PC-3 (cell line): ENCODE results near the gene PYGM. TPM values are rescaled to one million over a fixed set of nuclear protein-coding genes. Genes with fewer than 3 reads are reported as not detected.

Experiments used
- ATAC-seq: fragments of 200-7000 bp; cut with Tn5 transposase; 2 replicates; pipeline ENCODE4 v1.9.1; 2020; ENCODE audit warnings: mild to moderate bottlenecking, moderate library complexity
- BruUV-seq: library from RNA; stranded (reverse); fragments of 400-500 nt; replicated peaks from 2 replicates; lab custom pipeline; 2021; lab: Mats Ljungman, UMichigan
- CTCF ChIA-PET: fragments of 300-600 bp; sonication (Branson Sonifier 250); formaldehyde crosslinking; loops from one replicate; lab custom pipeline; 2022; ENCODE audit warnings: antibody characterized with exemption; lab: Charles Lee
- POLR2A ChIA-PET: fragments of 300-600 bp; sonication (Branson Sonifier 250); formaldehyde crosslinking; loops from one replicate; lab custom pipeline; 2022; ENCODE audit warnings: antibody characterized with exemption; ENCODE audit not compliant: unreplicated experiment; lab: Charles Lee
- DNase-seq: peaks from one replicate; pipeline ENCODE4 v3.0.0-alpha.2; 2015
- H2AFZ ChIP-seq: fragments of 300-600 bp; sonication (generic); 2 replicates; pipeline ENCODE4 v1.6.0; 2016; ENCODE audit warnings: antibody characterized with exemption, low read length
- H3F3A ChIP-seq: fragments of 300-600 bp; sonication (generic); one replicate; pipeline ENCODE4 v1.6.0; 2017; ENCODE audit warnings: antibody characterized with exemption, low read length, control low read depth, mild to moderate bottlenecking; ENCODE audit not compliant: unreplicated experiment
- H3K27ac ChIP-seq: fragments of 300-600 bp; sonication (generic); 2 replicates; pipeline ENCODE4 v1.5.1; 2016; ENCODE audit warnings: mild to moderate bottlenecking, low read length
- H3K27me3 ChIP-seq: fragments of 300-600 bp; sonication (generic); 2 replicates; pipeline ENCODE4 v1.6.1; 2016; ENCODE audit warnings: low read length, mixed read lengths
- H3K36me3 ChIP-seq: fragments of 300-600 bp; sonication (generic); 2 replicates; pipeline ENCODE4 v1.6.1; 2016; ENCODE audit warnings: low read depth, mixed run types, low read length, mixed read lengths
- H3K4me1 ChIP-seq: fragments of 300-600 bp; sonication (generic); 2 replicates; pipeline ENCODE4 v1.5.1; 2016; ENCODE audit warnings: low read length; ENCODE audit not compliant: insufficient read depth
- H3K4me2 ChIP-seq: fragments of 300-600 bp; sonication (generic); 2 replicates; pipeline ENCODE4 v1.6.0; 2016; ENCODE audit warnings: low read length
- H3K4me3 ChIP-seq: fragments of 300-600 bp; sonication (generic); 2 replicates; pipeline ENCODE4 v1.5.1; 2016; ENCODE audit warnings: mild to moderate bottlenecking, low read length, mixed read lengths
- H3K79me2 ChIP-seq: fragments of 300-600 bp; sonication (generic); 2 replicates; pipeline ENCODE4 v1.6.1; 2017; ENCODE audit warnings: low read length, mixed read lengths
- H3K9ac ChIP-seq: fragments of 300-600 bp; sonication (generic); 2 replicates; pipeline ENCODE4 v1.6.0; 2016; ENCODE audit warnings: mild to moderate bottlenecking, low read length
- H3K9me2 ChIP-seq: fragments of 300-600 bp; sonication (generic); replicated peaks from 2 replicates; pipeline ENCODE4 v1.6.1; 2016; ENCODE audit warnings: mixed run types, low read length, mixed read lengths
- H3K9me3 ChIP-seq: fragments of 300-600 bp; sonication (generic); 2 replicates; pipeline ENCODE4 v1.6.1; 2016; ENCODE audit warnings: low read length, mixed read lengths
- H4K20me1 ChIP-seq: fragments of 300-600 bp; sonication (generic); 2 replicates; pipeline ENCODE4 v1.6.1; 2016; ENCODE audit warnings: low read length, mixed read lengths
- EZH2 ChIP-seq: fragments of 300-600 bp; sonication (generic); IDR thresholded peaks from one replicate; pipeline ENCODE4 v1.6.1; 2017; ENCODE audit warnings: antibody characterized with exemption, mild to moderate bottlenecking, low read length; ENCODE audit not compliant: unreplicated experiment
- EZH2phosphoT487 ChIP-seq: fragments of 300-600 bp; sonication (generic); IDR thresholded peaks from 2 replicates; pipeline ENCODE4 v1.6.1; 2018; ENCODE audit warnings: mild to moderate bottlenecking, antibody characterized with exemption, low read length, borderline replicate concordance
- intact Hi-C: fragments of 100-400 bp; cut with micrococcal nuclease; formaldehyde crosslinking; loops from 2 replicates; pipeline ENCODE4 v1.9.0; 2023
- total RNA-seq: library from RNA; depleted of rRNA; stranded (reverse); fragments of >200 nt; gene quantifications from 2 replicates; pipeline ENCODE4 v1.2.3, GENCODE V29; 2014
- TF ChIP-seq, protein P1 (sequence below): fragments of 300-600 bp; sonication (generic); conservative IDR thresholded peaks from 2 replicates; pipeline ENCODE4 v1.5.1; 2017; ENCODE audit warnings: antibody characterized with exemption, low read depth, mild to moderate bottlenecking, low read length

Gene PYGM
- total RNA-seq, 1 experiment from 2014 or later = 0.95 TPM

- no peak for TF ChIP-seq EZH2phosphoT487
- ATAC-seq (no peak), DNase-seq (peak; percentile 19)
- no peaks in the 10 kb centered on the region for H3K36me3 ChIP-seq
- H3K27ac ChIP-seq = no peak overlapping the region
- H3K79me2 ChIP-seq = no peaks in the 10 kb centered on the region
- H3K27me3 ChIP-seq = peaks cover 2% of the 10 kb centered on the region; the same call in 1 of the 2 replicates
- H3K9me3 ChIP-seq = no peaks in the 10 kb centered on the region
- no peaks in the 10 kb centered on the region for H3K9me2 ChIP-seq
- H3K4me1 ChIP-seq = no peaks in the 10 kb centered on the region
- POLR2A ChIA-PET = no interaction called here
- CTCF ChIA-PET = no interaction called here
- intact Hi-C loops = no loop called here
- no peak overlapping the region for H3K4me3 ChIP-seq
- H3F3A ChIP-seq = no peaks in the 10 kb centered on the region
- BruUV-seq = no TSS peak
- H2AFZ ChIP-seq = no peak overlapping the region
- H4K20me1 ChIP-seq = no peaks in the 10 kb centered on the region
- no peak overlapping the region for H3K9ac ChIP-seq
- no peak overlapping the region for H3K4me2 ChIP-seq
These were observed 29.9 kb downstream of the PYGM start for GRCh38 chr11:64729851-64730382.

DNA sequence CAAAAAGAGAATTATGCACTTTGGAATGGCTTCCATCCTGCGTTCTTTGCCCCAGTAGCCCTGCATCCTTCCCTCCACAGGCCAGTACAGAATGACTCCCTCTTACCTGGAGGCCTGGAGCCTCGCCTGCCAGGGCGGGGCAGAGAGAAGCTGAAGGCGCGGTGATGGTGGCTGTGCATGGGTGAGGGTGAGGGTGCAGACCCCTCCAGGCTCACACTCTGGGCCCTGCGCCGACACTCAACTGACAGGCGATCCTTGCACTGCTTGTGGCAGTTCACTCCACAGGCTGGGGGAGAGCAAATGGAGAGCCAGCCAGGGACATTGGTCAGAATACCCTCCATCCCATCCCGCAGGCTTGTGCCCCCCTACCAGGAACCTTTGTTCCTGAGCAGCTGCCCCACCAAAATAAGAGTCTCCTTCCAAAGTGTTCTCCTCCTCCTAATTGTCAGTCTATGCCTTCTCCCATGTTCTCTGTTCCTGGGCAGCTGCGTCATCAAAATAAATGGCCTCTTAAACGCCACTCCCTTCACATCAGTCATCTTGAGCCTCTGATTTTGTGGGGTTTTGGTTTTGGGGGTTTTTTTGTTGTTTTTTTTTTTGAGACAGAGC is 30.9 kb downstream of the PYGM start:
- ChIA-PET CTCF (no interaction called here), POLR2A (no interaction called here)
- TF ChIP-seq EZH2phosphoT487 = no peak
- TF ChIP-seq EZH2 = no peak
- TF ChIP-seq, protein P1, sequence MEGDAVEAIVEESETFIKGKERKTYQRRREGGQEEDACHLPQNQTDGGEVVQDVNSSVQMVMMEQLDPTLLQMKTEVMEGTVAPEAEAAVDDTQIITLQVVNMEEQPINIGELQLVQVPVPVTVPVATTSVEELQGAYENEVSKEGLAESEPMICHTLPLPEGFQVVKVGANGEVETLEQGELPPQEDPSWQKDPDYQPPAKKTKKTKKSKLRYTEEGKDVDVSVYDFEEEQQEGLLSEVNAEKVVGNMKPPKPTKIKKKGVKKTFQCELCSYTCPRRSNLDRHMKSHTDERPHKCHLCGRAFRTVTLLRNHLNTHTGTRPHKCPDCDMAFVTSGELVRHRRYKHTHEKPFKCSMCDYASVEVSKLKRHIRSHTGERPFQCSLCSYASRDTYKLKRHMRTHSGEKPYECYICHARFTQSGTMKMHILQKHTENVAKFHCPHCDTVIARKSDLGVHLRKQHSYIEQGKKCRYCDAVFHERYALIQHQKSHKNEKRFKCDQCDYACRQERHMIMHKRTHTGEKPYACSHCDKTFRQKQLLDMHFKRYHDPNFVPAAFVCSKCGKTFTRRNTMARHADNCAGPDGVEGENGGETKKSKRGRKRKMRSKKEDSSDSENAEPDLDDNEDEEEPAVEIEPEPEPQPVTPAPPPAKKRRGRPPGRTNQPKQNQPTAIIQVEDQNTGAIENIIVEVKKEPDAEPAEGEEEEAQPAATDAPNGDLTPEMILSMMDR = no peak
- intact Hi-C loops = no loop called here
- H3K4me3 ChIP-seq = no peak overlapping the region
- no peaks in the 10 kb centered on the region for H3K36me3 ChIP-seq
- H3K4me1 ChIP-seq = no peaks in the 10 kb centered on the region
- no peak overlapping the region for H2AFZ ChIP-seq
- no peak overlapping the region for H3K27ac ChIP-seq
- H4K20me1 ChIP-seq = no peaks in the 10 kb centered on the region
- DNase-seq (no peak), ATAC-seq (no peak)
- H3F3A ChIP-seq = no peaks in the 10 kb centered on the region
- H3K79me2 ChIP-seq = no peaks in the 10 kb centered on the region
- H3K9me2 ChIP-seq = no peaks in the 10 kb centered on the region
- BruUV-seq = no TSS peak
- H3K27me3 ChIP-seq = peaks cover 2% of the 10 kb centered on the region; the same call in 1 of the 2 replicates
- no peak overlapping the region for H3K4me2 ChIP-seq
- H3K9me3 ChIP-seq = no peaks in the 10 kb centered on the region
- no peak overlapping the region for H3K9ac ChIP-seq

GRCh38 chr11:64726867-64727530 is 32.8 kb downstream of the PYGM start:
- no peak overlapping the region for H2AFZ ChIP-seq
- no peak for ATAC-seq
- no peaks in the 10 kb centered on the region for H3K36me3 ChIP-seq
- H3K4me1 ChIP-seq = peaks cover 3% of the 10 kb centered on the region; the same call in 1 of the 2 replicates
- DNase-seq = no peak
- ChIA-PET POLR2A (no interaction called here), CTCF (no interaction called here)
- no peaks in the 10 kb centered on the region for H3F3A ChIP-seq
- no TSS peak for BruUV-seq
- no peaks in the 10 kb centered on the region for H3K9me3 ChIP-seq
- TF ChIP-seq EZH2phosphoT487 (no peak), EZH2 (no peak)
- TF ChIP-seq, protein P1 = no peak
- H3K4me3 ChIP-seq = no peak overlapping the region
- no peaks in the 10 kb centered on the region for H3K9me2 ChIP-seq
- no peaks in the 10 kb centered on the region for H4K20me1 ChIP-seq
- peaks cover 9% of the 10 kb centered on the region; the same call in 1 of the 2 replicates for H3K27me3 ChIP-seq
- H3K79me2 ChIP-seq = no peaks in the 10 kb centered on the region
- no peak overlapping the region for H3K27ac ChIP-seq
- H3K9ac ChIP-seq = no peak overlapping the region
- intact Hi-C loops = no loop called here
- H3K4me2 ChIP-seq = no peak overlapping the region
